Subcutaneous adipose tissue (tissue), 4 donors: ENCODE measurements around the gene MYBBP1A. TPM values are rescaled to one million over a fixed set of nuclear protein-coding genes. Genes with fewer than 3 reads are reported as not detected.

Experiments
- CTCF ChIP-seq: fragments of 450-650 bp; IDR thresholded peaks from one replicate; pipeline ENCODE4 v1.5.1; 2016; ENCODE audit warnings: low read depth, mild to moderate bottlenecking, control low read depth, antibody characterized with exemption, moderate library complexity
- total RNA-seq, 4 donors: library from RNA; depleted of rRNA; stranded (reverse); fragments of >200 nt; gene quantifications; one replicate each; pipeline ENCODE4 v1.1.0, GENCODE V29; 2016

MYBBP1A gene
- total RNA-seq, 4 donors from 2014 or later, result 16.5 to 34.7 (median 28.7) TPM

GRCh38 chr17:4560837-4561256 lies 5.7 kb upstream of the MYBBP1A start:
- TF ChIP-seq CTCF, result no peak

GRCh38 chr17:4560421-4560820 lies 5.2 kb upstream of the MYBBP1A start, which contains the start of gene GGT6:
GGT6 (minus strand) TSS chr17:4560577; CDS start chr17:4560521, 56 bp downstream.
- TF ChIP-seq CTCF, result no peak

GRCh38 chr17:4559966-4560365 lies 4.8 kb upstream of the MYBBP1A start:
- no peak for TF ChIP-seq CTCF

GRCh38 chr17:4559139-4559791 lies 4.1 kb upstream of the MYBBP1A start:
- TF ChIP-seq CTCF, result no peak

GRCh38 chr17:4558347-4558971 lies 3.3 kb upstream of the MYBBP1A start:
- no peak for TF ChIP-seq CTCF

GRCh38 chr17:4557626-4558346 lies 2.6 kb upstream of the MYBBP1A start:
- no peak for TF ChIP-seq CTCF

GRCh38 chr17:4556996-4557395 lies 1.8 kb upstream of the MYBBP1A start:
- no peak for TF ChIP-seq CTCF
